KG1 (cell line): Measurements from ENCODE around the gene SETD2.

ENCODE experiments used
- DNase-seq: peaks from one replicate; lab custom pipeline; 2025; lab: John Stamatoyannopoulos, UW

The SETD2 gene

GRCh38 chr3:46984591-46985459 lies 179.1 kb downstream of the SETD2 start:
- no peak for DNase-seq

GRCh38 chr3:46982546-46982945 lies 181.4 kb downstream of the SETD2 start:
- DNase-seq, result no peak

DNA sequence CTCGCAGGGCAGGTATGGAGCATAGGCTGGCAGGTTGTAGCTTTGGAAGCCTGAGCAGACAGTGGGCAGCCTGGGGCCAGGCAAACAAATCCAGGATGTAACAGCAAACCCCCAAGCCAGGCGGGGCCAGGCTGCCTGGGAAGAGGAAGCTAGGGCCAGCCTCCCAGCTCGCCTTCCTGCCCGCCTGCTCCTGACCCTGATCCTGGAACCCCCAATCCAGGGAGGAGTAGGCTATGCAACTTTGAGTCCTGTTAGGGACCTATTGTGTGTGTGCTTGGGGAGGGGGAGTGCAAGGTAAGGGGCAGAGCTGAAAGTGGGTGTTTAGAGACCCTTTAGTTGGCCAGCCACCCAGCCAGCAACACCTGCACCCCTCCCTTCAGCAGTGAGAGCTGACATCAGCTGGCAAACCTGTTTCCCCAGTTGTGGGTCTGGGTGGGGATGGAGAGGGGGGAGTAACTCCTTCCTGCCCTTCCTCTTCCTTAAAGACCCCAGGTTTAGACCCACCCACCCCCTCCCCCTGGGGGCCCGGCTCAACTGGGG lies 181.9 kb downstream of the SETD2 start:
- no peak for DNase-seq

DNA sequence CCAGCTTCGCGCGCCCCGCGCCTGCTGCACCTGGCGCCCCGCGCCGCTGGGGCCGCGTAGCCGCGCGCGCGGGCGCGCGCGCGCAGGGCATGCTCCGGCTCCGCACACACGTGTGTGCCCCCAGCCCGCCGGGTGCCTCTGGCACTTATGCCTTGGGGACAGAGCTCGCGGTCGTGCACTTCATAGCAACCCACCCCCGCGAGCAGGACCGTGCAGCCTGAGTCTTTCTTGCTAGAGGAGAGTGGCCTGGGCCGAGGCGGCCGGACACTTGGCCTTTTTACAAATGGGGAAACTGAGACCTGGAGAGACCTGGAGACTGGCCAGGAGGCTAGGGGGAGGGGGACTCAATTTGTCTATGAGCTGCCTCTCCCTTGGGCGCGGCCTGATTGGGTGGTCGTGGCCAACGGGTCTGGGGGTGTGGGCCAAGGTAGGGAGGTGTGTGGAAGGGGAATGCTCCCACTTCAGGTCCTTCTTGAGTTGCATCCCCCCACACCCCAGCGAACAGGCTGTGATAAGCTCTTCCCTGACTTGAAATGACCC lies 183.9 kb downstream of the SETD2 start:
- no peak for DNase-seq

- DNase-seq, result peak; percentile 83
Observed at GRCh38 chr3:46978985-46979944, 184.6 kb downstream of the SETD2 start, which contains the start of gene NBEAL2. Gene NBEAL2, plus strand, starts transcription at chr3:46979666. Its CDS starts 196 bp downstream, at chr3:46979862.

- no peak for DNase-seq
Observed at GRCh38 chr3:46978381-46978780, 185.5 kb downstream of the SETD2 start.

DNA sequence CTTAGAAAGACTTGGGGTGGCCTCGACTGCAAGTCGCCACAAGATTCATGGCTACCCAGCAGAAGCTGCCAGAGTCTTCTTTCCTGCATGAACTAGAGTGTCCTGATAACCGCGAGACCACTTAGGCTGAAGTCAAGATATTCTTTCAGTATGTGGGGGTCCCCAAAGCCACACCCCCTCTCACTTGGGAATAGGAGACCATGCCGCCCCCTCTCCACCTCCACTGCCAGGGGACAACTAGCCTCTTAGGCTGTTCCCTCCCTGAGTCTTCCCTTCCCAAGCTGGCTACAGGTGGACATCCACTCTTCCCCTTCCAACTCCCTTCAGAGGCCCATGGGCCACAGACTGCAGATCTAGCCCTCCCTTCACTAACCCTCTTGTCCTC lies 186.1 kb downstream of the SETD2 start:
- DNase-seq, result no peak

- peak; percentile 90 for DNase-seq
Observed at GRCh38 chr3:46976326-46977190, 187.4 kb downstream of the SETD2 start, which contains the start of gene CCDC12. Gene CCDC12, minus strand, starts transcription at chr3:46976745. Its CDS starts 13 bp downstream, at chr3:46976732.

DNA sequence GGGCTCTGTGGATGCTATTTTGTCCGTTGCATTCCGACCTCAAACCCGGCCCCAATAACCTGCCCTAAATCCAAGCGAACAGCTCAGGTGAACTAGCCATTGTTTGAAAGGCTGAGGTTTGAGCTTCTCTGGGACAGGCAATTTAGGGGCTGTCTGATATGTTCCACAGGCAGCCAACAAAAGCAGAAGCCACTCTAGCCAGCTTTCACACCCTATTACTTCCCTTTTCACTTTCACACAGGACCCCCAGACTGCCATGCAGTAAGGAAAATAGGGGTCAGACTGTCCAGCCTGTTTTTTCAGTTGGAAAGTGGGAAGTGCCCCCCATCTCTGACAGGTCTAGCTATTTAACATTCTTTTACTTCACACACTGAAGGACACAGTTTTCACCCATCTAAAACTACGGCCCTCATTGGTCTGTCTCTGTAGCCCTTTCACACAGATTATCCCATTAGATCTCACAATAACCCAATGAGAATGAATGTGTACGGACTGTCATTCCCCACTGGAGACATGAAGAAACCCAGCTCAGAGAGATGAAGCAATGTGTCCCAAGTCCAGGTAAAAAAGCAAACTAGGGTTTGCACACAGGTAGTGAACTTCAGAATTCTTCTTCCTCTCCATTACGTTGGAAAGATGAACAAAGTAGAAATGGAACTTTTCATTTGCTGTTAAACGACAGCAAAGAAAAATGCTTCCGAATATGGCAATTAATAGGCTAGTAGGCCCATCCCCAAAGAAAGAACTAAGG lies 189.3 kb downstream of the SETD2 start:
- DNase-seq, result no peak

DNA sequence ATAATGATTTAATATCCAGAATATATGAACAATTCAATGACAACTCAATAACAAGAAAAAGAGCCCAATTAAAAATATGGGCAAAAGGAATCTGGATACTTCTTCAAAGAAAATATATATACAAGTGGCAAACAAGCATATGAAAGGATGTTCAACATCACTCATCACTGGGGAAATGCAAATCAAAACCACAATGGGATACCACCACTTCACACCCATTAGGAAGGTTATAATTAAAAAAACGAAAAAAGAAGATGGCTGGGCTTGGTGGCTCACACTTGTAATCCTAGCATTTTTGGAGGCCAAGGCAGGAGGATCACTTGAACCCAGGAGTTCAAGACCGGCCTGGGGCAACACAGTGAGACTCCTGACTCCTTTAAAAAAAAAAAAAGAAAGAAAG lies 191.5 kb downstream of the SETD2 start:
- DNase-seq, result no peak

DNA sequence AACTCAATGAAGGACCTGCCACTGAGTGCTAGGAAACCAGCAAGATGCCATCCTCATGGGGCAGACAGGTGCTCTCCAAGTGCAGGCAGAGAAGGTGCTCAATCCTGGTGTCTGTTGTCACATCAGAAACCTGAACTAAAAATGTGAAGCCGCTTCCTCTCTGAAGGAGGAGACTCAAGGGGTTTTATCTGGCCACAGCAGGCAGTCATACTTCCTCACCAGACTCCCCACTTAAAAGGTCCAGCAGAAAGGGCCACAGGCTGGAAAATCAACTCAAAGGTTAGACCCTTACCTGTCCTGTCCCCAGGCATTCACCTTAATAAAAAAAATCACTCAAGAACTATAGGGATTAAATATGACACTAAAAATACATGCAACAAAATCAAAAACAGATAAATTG lies 192.2 kb downstream of the SETD2 start:
- peak; percentile 22 for DNase-seq

- no peak for DNase-seq
Observed at GRCh38 chr3:46971151-46971550, 192.8 kb downstream of the SETD2 start.

DNA sequence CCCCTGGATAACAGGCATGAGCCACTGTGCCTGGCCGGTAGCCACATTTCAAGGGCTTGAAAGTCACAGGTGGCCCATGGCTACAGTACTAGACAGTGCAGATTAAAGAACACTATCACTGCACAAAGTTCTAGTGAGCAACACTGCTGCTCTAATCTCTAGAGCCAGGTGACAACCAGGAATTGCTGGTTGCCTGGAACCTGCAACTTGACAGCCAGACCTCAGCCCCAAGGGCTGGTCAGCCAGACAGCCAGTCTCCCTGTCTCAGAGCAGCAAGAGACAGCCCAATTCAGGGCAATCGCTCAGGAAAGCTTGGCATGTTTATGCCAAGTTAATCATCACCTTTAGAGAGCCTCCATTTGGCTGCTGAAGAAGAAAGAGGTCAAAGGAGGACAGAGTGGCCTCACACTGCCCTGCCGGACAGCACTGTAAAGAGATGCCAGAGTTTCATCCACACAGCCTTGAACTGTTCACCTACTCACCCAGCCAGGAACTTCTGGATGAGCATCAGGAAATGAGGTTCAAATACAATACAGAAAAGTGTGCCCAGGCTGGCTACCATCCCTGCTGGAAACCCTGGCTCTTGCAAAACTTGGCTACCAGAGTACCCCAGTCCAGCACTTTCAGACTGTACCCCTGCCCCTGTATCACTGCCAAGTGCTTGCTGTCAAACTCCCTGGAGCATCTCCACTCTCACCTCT lies 193.4 kb downstream of the SETD2 start:
- DNase-seq, result no peak

- DNase-seq, result no peak
Observed at GRCh38 chr3:46968783-46969428, 195.0 kb downstream of the SETD2 start.

DNA sequence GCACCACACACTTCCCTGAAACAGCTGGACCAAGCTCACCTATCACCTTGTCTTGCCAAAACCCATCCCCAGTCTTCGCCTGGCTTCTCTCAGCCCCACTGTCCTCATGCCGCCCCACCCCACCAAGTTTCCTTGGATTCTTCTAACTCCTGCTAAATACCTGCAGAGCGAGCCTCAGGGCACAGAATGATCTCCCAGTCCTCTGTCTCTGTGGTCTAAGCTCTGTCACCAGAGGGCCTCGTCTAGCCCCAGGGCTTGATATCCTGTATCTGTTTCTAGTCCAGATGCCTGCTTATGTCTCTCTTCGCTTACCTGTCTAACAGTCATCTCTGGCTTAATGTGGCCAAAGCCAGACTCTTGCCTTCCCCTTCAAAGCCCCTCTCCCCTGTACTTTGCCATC lies 197.1 kb downstream of the SETD2 start:
- DNase-seq, result no peak
